IMR-90 (cell line): ENCODE data around the gene RILPL2. TPM values are rescaled to one million over a fixed set of nuclear protein-coding genes. Genes with fewer than 3 reads are reported as not detected.
A peak's percentile ranks its signal among the peaks of the same experiment; 100 is the strongest.

Experiments
- ATAC-seq: fragments of 200-7000 bp; cut with Tn5 transposase; 2 replicates; pipeline ENCODE4 v1.9.1; 2020; ENCODE audit warnings: low read depth, mild to moderate bottlenecking, moderate library complexity
- Bru-seq: library from RNA; stranded (reverse); fragments of 400-500 nt; gene quantifications from one replicate; lab custom pipeline; 2021; lab: Mats Ljungman, UMichigan
- BruChase-seq, 2 experiments: library from RNA; stranded (reverse); fragments of 400-500 nt; gene quantifications; one replicate each; lab custom pipeline; 2021; lab: Mats Ljungman, UMichigan
- BruUV-seq: library from RNA; stranded (reverse); fragments of 400-500 nt; replicated peaks from 2 replicates; lab custom pipeline; 2021; lab: Mats Ljungman, UMichigan
- CTCF ChIA-PET: fragments of 300-600 bp; formaldehyde crosslinking; extraction: SDS; loops from one replicate; lab custom pipeline; 2021; ENCODE audit warnings: antibody characterized with exemption; lab: Yijun Ruan, JAX
- POLR2A ChIA-PET: fragments of 300-600 bp; sonication (Branson Sonifier 250); formaldehyde crosslinking; loops from one replicate; lab custom pipeline; 2022; ENCODE audit warnings: antibody characterized with exemption; ENCODE audit not compliant: unreplicated experiment; lab: Charles Lee
- DNase-seq: peaks from one replicate; pipeline ENCODE4 v3.0.0; 2013
- H2AFZ ChIP-seq: replicated peaks from 2 replicates; pipeline ENCODE3; 2013; ENCODE audit warnings: low read length, mild to moderate bottlenecking; ENCODE audit not compliant: poor library complexity
- H2AK5ac ChIP-seq: 2 replicates; pipeline ENCODE4 v1.6.1; 2013; ENCODE audit warnings: low read depth, low read length, inconsistent platforms
- H2AK9ac ChIP-seq: replicated peaks from 2 replicates; pipeline ENCODE3; 2013; ENCODE audit warnings: mild to moderate bottlenecking, low read depth, low read length, moderate library complexity; ENCODE audit not compliant: poor library complexity
- H2BK120ac ChIP-seq: 2 replicates; pipeline ENCODE4 v1.6.1; 2013; ENCODE audit warnings: low read depth, low read length, inconsistent platforms
- H2BK15ac ChIP-seq: 3 replicates; pipeline ENCODE4 v1.6.1; 2013; ENCODE audit warnings: low read depth, low read length, inconsistent platforms
- H2BK20ac ChIP-seq: 2 replicates; pipeline ENCODE4 v1.6.1; 2013; ENCODE audit warnings: low read depth, mild to moderate bottlenecking, inconsistent platforms, low read length, moderate library complexity
- H2BK5ac ChIP-seq: 2 replicates; pipeline ENCODE4 v1.6.1; 2013; ENCODE audit warnings: mild to moderate bottlenecking, low read depth, low read length, inconsistent platforms; ENCODE audit not compliant: poor library complexity, severe bottlenecking
- H3K14ac ChIP-seq: replicated peaks from 2 replicates; pipeline ENCODE4 v1.6.1; 2013; ENCODE audit warnings: low read depth, low read length, inconsistent platforms
- H3K18ac ChIP-seq: 2 replicates; pipeline ENCODE4 v1.6.1; 2013; ENCODE audit warnings: low read depth, low read length, control low read depth
- H3K23ac ChIP-seq: 2 replicates; pipeline ENCODE4 v1.6.1; 2013; ENCODE audit warnings: low read depth, low read length, inconsistent platforms
- H3K27ac ChIP-seq: 2 replicates; pipeline ENCODE4 v1.5.1; 2013; ENCODE audit warnings: mild to moderate bottlenecking, control low read depth, low read length; ENCODE audit not compliant: insufficient read depth
- H3K27me3 ChIP-seq: 2 replicates; pipeline ENCODE4 v1.6.1; 2013; ENCODE audit warnings: low read length; ENCODE audit not compliant: control insufficient read depth, insufficient read depth
- H3K36me3 ChIP-seq: 2 replicates; pipeline ENCODE4 v1.6.1; 2013; ENCODE audit warnings: low read length, mixed read lengths; ENCODE audit not compliant: control insufficient read depth, insufficient read depth
- H3K4ac ChIP-seq: 2 replicates; pipeline ENCODE4 v1.6.1; 2013; ENCODE audit warnings: low read depth, low read length, inconsistent platforms
- H3K4me1 ChIP-seq: 2 replicates; pipeline ENCODE4 v1.6.1; 2013; ENCODE audit warnings: low read length, mixed read lengths; ENCODE audit not compliant: control insufficient read depth, insufficient read depth
- H3K4me2 ChIP-seq: 2 replicates; pipeline ENCODE4 v1.6.1; 2013; ENCODE audit warnings: low read depth, mild to moderate bottlenecking, control low read depth, low read length, moderate library complexity
- H3K4me3 ChIP-seq: 2 replicates; pipeline ENCODE4 v1.5.1; 2013; ENCODE audit warnings: low read depth, mild to moderate bottlenecking, control low read depth, low read length, moderate library complexity; ENCODE audit not compliant: insufficient read depth
- H3K56ac ChIP-seq: 2 replicates; pipeline ENCODE4 v1.6.1; 2013; ENCODE audit warnings: low read length, inconsistent platforms; ENCODE audit not compliant: insufficient read depth; ENCODE audit errors: extremely low read depth
- H3K79me1 ChIP-seq, 2 experiments: 2 replicates each; pipeline ENCODE4 v1.6.1; 2013; ENCODE audit warnings: low read length in 2 of 2, inconsistent platforms in 1 of 2, low read depth in 1 of 2
- H3K9ac ChIP-seq: 2 replicates; pipeline ENCODE4 v1.6.1; 2013; ENCODE audit warnings: low read depth, low read length, control low read depth
- H3K9me1 ChIP-seq: 2 replicates; pipeline ENCODE4 v1.6.1; 2013; ENCODE audit warnings: low read length, inconsistent platforms; ENCODE audit not compliant: insufficient read depth
- H3K9me3 ChIP-seq: 2 replicates; pipeline ENCODE4 v1.6.1; 2013; ENCODE audit warnings: low read length; ENCODE audit not compliant: control insufficient read depth, insufficient read depth
- H4K20me1 ChIP-seq: 2 replicates; pipeline ENCODE4 v1.6.1; 2013; ENCODE audit warnings: low read length, inconsistent platforms; ENCODE audit not compliant: insufficient read depth
- H4K5ac ChIP-seq: 2 replicates; pipeline ENCODE4 v1.6.1; 2013; ENCODE audit warnings: mild to moderate bottlenecking, low read depth, low read length, control low read depth
- H4K8ac ChIP-seq, 2 experiments: 2 replicates each; pipeline ENCODE4 v1.6.1; 2013; ENCODE audit warnings: low read depth in 2 of 2, low read length in 2 of 2, control low read depth in 1 of 2, inconsistent platforms in 1 of 2
- H4K91ac ChIP-seq: 2 replicates; pipeline ENCODE4 v1.6.1; 2013; ENCODE audit warnings: low read depth, low read length, inconsistent platforms; ENCODE audit not compliant: insufficient read depth
- BHLHE40 ChIP-seq: fragments of 150-350 bp; IDR thresholded peaks from 2 replicates; pipeline ENCODE4 v1.6.1; 2016; ENCODE audit warnings: mild to moderate bottlenecking, low read depth, low read length
- FOS ChIP-seq: fragments of 150-350 bp; IDR thresholded peaks from 2 replicates; pipeline ENCODE4 v1.6.1; 2016; ENCODE audit warnings: low read depth, low read length
- MAZ ChIP-seq: IDR thresholded peaks from 2 replicates; pipeline ENCODE4 v1.6.1; 2012; ENCODE audit warnings: low read depth, mild to moderate bottlenecking, low read length, improper control_type of control experiment, moderate library complexity, borderline replicate concordance
- RAD21 ChIP-seq: IDR thresholded peaks from 2 replicates; pipeline ENCODE4 v1.6.1; 2012; ENCODE audit warnings: low read length, improper control_type of control experiment
- WGBS, 2 experiments: methylation state at CpG; one replicate each; pipeline versions ENCODE4 v1.1.5 to v1.1.7; 2013; ENCODE audit warnings: missing lambda C conversion rate in 2 of 2; ENCODE audit not compliant: insufficient read length in 1 of 2; ENCODE audit errors: extremely low coverage in 2 of 2; 5-methylcytosine and 5-hydroxymethylcytosine counted together
- dilution Hi-C: fragments of 300-500 bp; cut with HindIII; formaldehyde crosslinking; loops from one replicate; pipeline ENCODE4 v1.14.3; 2018; ENCODE audit warnings: low sequenced_read_pairs; ENCODE audit not compliant: unreplicated experiment
- in situ Hi-C: fragments of 300-500 bp; cut with MboI; formaldehyde crosslinking; loops from 3 replicates; pipeline ENCODE4 v1.14.3; 2019; ENCODE audit warnings: low sequenced_read_pairs, inconsistent platforms, mixed read lengths
- intact Hi-C: fragments of 100-400 bp; cut with micrococcal nuclease; formaldehyde crosslinking; loops from 2 replicates; pipeline ENCODE4 v1.10.0; 2022
- long read RNA-seq: library from polyadenylated mRNA; unstranded; transcript quantifications from one replicate; pipeline ENCODE4 v2.0.0, GENCODE V29; 2021; ENCODE audit not compliant: unreplicated experiment
- polyA plus RNA-seq, 3 experiments: library from polyadenylated mRNA; depleted of rRNA; stranded (reverse); fragments of >200 nt; gene quantifications; 2 replicates each; pipeline ENCODE4 v1.2.3, GENCODE V29; 2012; ENCODE audit warnings: low replicate concordance in 1 of 3
- total RNA-seq: library from RNA; depleted of rRNA; stranded (reverse); fragments of >200 nt; gene quantifications from 2 replicates; pipeline ENCODE4 v1.2.3, GENCODE V29; 2012; rRNA removed
- TF ChIP-seq, protein P1 (sequence below): fragments of 150-350 bp; IDR thresholded peaks from 2 replicates; pipeline ENCODE4 v1.6.1; 2017; ENCODE audit warnings: mild to moderate bottlenecking, antibody characterized with exemption, low read length, low read depth

Gene RILPL2, protein sequence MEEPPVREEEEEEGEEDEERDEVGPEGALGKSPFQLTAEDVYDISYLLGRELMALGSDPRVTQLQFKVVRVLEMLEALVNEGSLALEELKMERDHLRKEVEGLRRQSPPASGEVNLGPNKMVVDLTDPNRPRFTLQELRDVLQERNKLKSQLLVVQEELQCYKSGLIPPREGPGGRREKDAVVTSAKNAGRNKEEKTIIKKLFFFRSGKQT
- total RNA-seq = 1.8 and 2.2 TPM in 2 replicates
- polyA plus RNA-seq (2012; rRNA removed) = 2.1 and 2.2 TPM in 2 replicates
- 2.0 TPM in 2 replicates for polyA plus RNA-seq (2012; cell fraction: cytosol; rRNA removed)
- 0.61 and 0.91 TPM in 2 replicates for polyA plus RNA-seq (2012; cell fraction: nucleus; rRNA removed; ENCODE audit: low replicate concordance)
- percentile 49 among the genes with signal in this experiment for Bru-seq, nascent RNA
- percentile 57 among the genes with signal in this experiment for BruChase-seq, experiment 1, labeled RNA remaining after a 6-hour chase
- BruChase-seq, experiment 2, labeled RNA remaining after a 2-hour chase = percentile 49 among the genes with signal in this experiment
- long read RNA-seq, full-length matches to known transcripts = 8 of 17 reads
- long read RNA-seq, partial matches to known transcripts = 5 of 17 reads
- long read RNA-seq, other reads (novel, unspliced or antisense) = 4 of 17 reads

DNA sequence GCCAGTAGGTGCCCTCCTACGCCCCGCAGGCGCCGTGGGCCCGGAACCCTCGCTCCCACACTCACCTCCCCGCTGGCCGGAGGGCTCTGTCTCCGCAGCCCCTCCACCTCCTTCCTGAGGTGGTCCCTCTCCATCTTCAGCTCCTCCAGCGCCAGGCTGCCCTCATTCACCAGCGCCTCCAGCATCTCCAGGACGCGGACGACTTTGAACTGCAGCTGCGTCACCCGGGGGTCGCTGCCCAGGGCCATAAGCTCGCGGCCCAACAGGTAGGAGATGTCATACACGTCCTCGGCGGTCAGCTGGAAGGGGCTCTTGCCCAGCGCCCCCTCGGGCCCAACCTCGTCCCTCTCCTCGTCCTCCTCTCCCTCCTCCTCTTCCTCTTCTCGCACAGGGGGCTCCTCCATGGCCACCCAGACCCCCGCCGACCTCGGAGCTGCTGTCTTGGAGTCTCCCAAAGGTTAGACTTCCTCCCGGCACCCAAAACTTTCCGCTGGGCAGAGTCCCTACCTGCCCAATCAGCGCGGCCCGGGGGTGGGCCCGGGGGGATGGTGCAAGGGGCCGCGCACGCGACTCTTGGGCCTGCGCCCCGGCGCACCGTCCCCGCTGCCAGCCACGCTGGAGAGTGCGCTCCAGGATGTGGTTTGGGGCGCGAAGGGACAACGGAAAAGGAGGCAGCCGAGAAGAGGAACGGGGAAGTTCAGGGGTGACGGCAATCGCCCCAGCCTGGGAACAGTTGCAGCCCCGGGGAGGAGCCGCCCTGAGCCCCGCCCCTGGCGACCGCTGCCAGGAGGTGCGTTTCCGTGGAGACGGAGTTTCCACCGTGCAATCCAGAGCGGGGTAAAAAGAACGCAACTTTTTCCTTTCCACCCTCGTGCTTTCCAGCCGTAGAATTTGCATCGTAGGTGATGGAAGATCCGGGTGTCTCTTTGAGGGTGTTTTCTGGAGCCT lies at the start of gene RILPL2:
Gene RILPL2, minus strand, starts transcription at position 668 of the 948 bp plus-strand sequence. Its CDS starts 264 bp downstream, at position 404.
- ChIA-PET POLR2A (no interaction called here), CTCF (no interaction called here)
- Histone ChIP-seq H4K20me1 (no peaks in the 10 kb centered on the region), H3K27ac (peak within 1 kb of the TSS; percentile 27), H3K27me3 (no peaks in the 10 kb centered on the region), H3K4me1 (peaks cover 4% of the 10 kb centered on the region; the same call in 1 of the 2 replicates), H3K23ac (peak within 1 kb of the TSS; percentile 91; the same call in 1 of the 2 replicates), H4K5ac (0 out of 2 replicates have a peak within 1 kb of the TSS, but pooled peaks have one; percentile 10), H3K79me1 (peaks cover 8 to 22% of the 10 kb centered on the region in 2 experiments; a peak in 3 of 4 replicates), H3K4ac (peak within 1 kb of the TSS; percentile 76), H2BK5ac (no peak within 1 kb of the TSS), H2BK15ac (no peak within 1 kb of the TSS), H3K9ac (peak within 1 kb of the TSS; percentile 81), H3K4me3 (peak within 1 kb of the TSS; percentile 63), H4K8ac (peak within 1 kb of the TSS; percentile 46 to 57; a peak in 3 of 4 replicates), H4K91ac (peak within 1 kb of the TSS; percentile 32; the same call in 1 of the 2 replicates), H3K4me2 (peak within 1 kb of the TSS; percentile 88), H3K9me1 (peaks cover 5% of the 10 kb centered on the region; the same call in 1 of the 2 replicates), H2AK9ac (peak within 1 kb of the TSS; percentile 52), H2AFZ (peak within 1 kb of the TSS; percentile 100), H3K14ac (peak within 1 kb of the TSS; percentile 70), H3K9me3 (no peaks in the 10 kb centered on the region), H3K18ac (no peak within 1 kb of the TSS), H2AK5ac (peak within 1 kb of the TSS; percentile 15; the same call in 1 of the 2 replicates), H3K36me3 (no peaks in the 10 kb centered on the region), H2BK120ac (0 out of 2 replicates have a peak within 1 kb of the TSS, but pooled peaks have one; percentile 2), H2BK20ac (peak within 1 kb of the TSS; percentile 48; the same call in 1 of the 2 replicates), H3K56ac (peak within 1 kb of the TSS; percentile 15; the same call in 1 of the 2 replicates)
- WGBS, 2 experiments = 1% methylated on average over 17 of the region's 69 CpGs; no CpG with 5 or more reads in 1 of the 2 experiments
- dilution Hi-C loops (no loop called here), in situ Hi-C loops (no loop called here), intact Hi-C loops (no loop called here)
- DNase-seq (peak; percentile 65), ATAC-seq (peak; percentile 97)
- no TSS peak for BruUV-seq
- TF ChIP-seq RAD21 = no peak
- TF ChIP-seq MAZ = no peak
- TF ChIP-seq FOS = no peak
- peak; percentile 89 for TF ChIP-seq BHLHE40
- TF ChIP-seq, protein P1, sequence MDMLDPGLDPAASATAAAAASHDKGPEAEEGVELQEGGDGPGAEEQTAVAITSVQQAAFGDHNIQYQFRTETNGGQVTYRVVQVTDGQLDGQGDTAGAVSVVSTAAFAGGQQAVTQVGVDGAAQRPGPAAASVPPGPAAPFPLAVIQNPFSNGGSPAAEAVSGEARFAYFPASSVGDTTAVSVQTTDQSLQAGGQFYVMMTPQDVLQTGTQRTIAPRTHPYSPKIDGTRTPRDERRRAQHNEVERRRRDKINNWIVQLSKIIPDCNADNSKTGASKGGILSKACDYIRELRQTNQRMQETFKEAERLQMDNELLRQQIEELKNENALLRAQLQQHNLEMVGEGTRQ = 0 out of 2 replicates have a peak, but pooled peaks have one; percentile 4
